GM04503 (cell line): Measurements from ENCODE around the gene TIPARP.
"Not testable (repeated sequence)": the region's sequence is repeated elsewhere in the genome, so short reads cannot be mapped to it uniquely, and the experiment has no call there.

Experiments used
- DNase-seq: peaks from one replicate; pipeline ENCODE4 v3.0.0-alpha.2; 2012; ENCODE audit warnings: low read depth

The TIPARP gene

GRCh38 chr3:156739976-156740375 is 65.6 kb downstream of the TIPARP start:
- no peak for DNase-seq

- not testable (repeated sequence) for DNase-seq
These were observed 66.2 kb downstream of the TIPARP start for GRCh38 chr3:156740581-156740980.

GRCh38 chr3:156741935-156742334 is 67.5 kb downstream of the TIPARP start:
- DNase-seq, result no peak

- DNase-seq, result no peak
These were observed 68.0 kb downstream of the TIPARP start for GRCh38 chr3:156742401-156742800.

GRCh38 chr3:156743859-156744258 is 69.5 kb downstream of the TIPARP start:
- DNase-seq, result no peak

- DNase-seq, result no peak
These were observed 70.2 kb downstream of the TIPARP start for GRCh38 chr3:156744631-156745030.

- no peak for DNase-seq
These were observed 71.4 kb downstream of the TIPARP start for GRCh38 chr3:156745766-156746165.

- no peak for DNase-seq
These were observed 72.7 kb downstream of the TIPARP start for GRCh38 chr3:156747046-156747445.

- DNase-seq, result no peak
These were observed 74.9 kb downstream of the TIPARP start for GRCh38 chr3:156749244-156749643.

GRCh38 chr3:156750191-156750873 is 75.9 kb downstream of the TIPARP start:
- DNase-seq, result no peak

GRCh38 chr3:156750874-156751245 is 76.5 kb downstream of the TIPARP start:
- no peak for DNase-seq

- peak; percentile 98 for DNase-seq
These were observed 77.2 kb downstream of the TIPARP start for GRCh38 chr3:156751461-156752025.
